ENCODE data around the gene SAMD4A.

The SAMD4A gene

GRCh38 chr14:54788701-54789100 lies 221.8 kb downstream of the SAMD4A start:
- TF ChIP-seq NFIC (IDR thresholded peaks at IDR 0.05) (no peak), EP300 (IDR thresholded peaks at IDR 0.05; ENCODE audit: borderline replicate concordance) (no peak), CREB1 (IDR thresholded peaks at IDR 0.05; ENCODE audit: low read depth) (no peak)

GRCh38 chr14:54789166-54789565 lies 222.2 kb downstream of the SAMD4A start:
- TF ChIP-seq RAD21 (IDR thresholded peaks at IDR 0.05; ENCODE audit: low read depth), result no peak

GRCh38 chr14:54789781-54790480 lies 223.0 kb downstream of the SAMD4A start:
- TF ChIP-seq TEAD4 (IDR thresholded peaks at IDR 0.05) (no peak), USF1 (IDR thresholded peaks at IDR 0.05) (no peak), RAD21 (IDR thresholded peaks at IDR 0.05; ENCODE audit: low read depth) (no peak), NFIC (IDR thresholded peaks at IDR 0.05) (no peak), YY1 (IDR thresholded peaks at IDR 0.05; ENCODE audit: low read depth) (no peak), CREB1 (IDR thresholded peaks at IDR 0.05; ENCODE audit: low read depth) (no peak), EGR1 (IDR thresholded peaks at IDR 0.05) (no peak), TCF12 (IDR thresholded peaks at IDR 0.05; ENCODE audit: low read depth) (no peak), EP300 (IDR thresholded peaks at IDR 0.05; ENCODE audit: borderline replicate concordance) (no peak), MAX (IDR thresholded peaks at IDR 0.05) (no peak), CEBPB (IDR thresholded peaks at IDR 0.05) (no peak), REST (IDR thresholded peaks at IDR 0.05; ENCODE audit: low read depth) (no peak), TAF1 (IDR thresholded peaks at IDR 0.05; ENCODE audit: low read depth) (no peak), FOXM1 (IDR thresholded peaks at IDR 0.05; ENCODE audit: borderline replicate concordance, low read depth) (no peak), ZBTB7A (IDR thresholded peaks at IDR 0.05; ENCODE audit: low read depth) (no peak)

- no peak for TF ChIP-seq REST (IDR thresholded peaks at IDR 0.05; ENCODE audit: low read depth)
- TF ChIP-seq CEBPB (IDR thresholded peaks at IDR 0.05), result no peak
- no peak for TF ChIP-seq USF1 (IDR thresholded peaks at IDR 0.05)
- TF ChIP-seq NFIC (IDR thresholded peaks at IDR 0.05), result no peak
- TF ChIP-seq CREB1 (IDR thresholded peaks at IDR 0.05; ENCODE audit: low read depth), result no peak
- TF ChIP-seq YY1 (IDR thresholded peaks at IDR 0.05; ENCODE audit: low read depth), result no peak
- no peak for TF ChIP-seq TAF1 (IDR thresholded peaks at IDR 0.05; ENCODE audit: low read depth)
- TF ChIP-seq MAX (IDR thresholded peaks at IDR 0.05), result no peak
- no peak for TF ChIP-seq RAD21 (IDR thresholded peaks at IDR 0.05; ENCODE audit: low read depth)
- TF ChIP-seq EP300 (IDR thresholded peaks at IDR 0.05; ENCODE audit: borderline replicate concordance), result no peak
- TF ChIP-seq TCF12 (IDR thresholded peaks at IDR 0.05; ENCODE audit: low read depth), result no peak
- no peak for TF ChIP-seq FOXM1 (IDR thresholded peaks at IDR 0.05; ENCODE audit: borderline replicate concordance, low read depth)
- TF ChIP-seq ZBTB7A (IDR thresholded peaks at IDR 0.05; ENCODE audit: low read depth), result no peak
- no peak for TF ChIP-seq EGR1 (IDR thresholded peaks at IDR 0.05)
- TF ChIP-seq TEAD4 (IDR thresholded peaks at IDR 0.05), result no peak
These were observed 224.1 kb downstream of the SAMD4A start for GRCh38 chr14:54791001-54791400.

GRCh38 chr14:54792288-54792687 lies 225.4 kb downstream of the SAMD4A start:
- no peak for TF ChIP-seq EGR1 (IDR thresholded peaks at IDR 0.05)
- TF ChIP-seq CREB1 (IDR thresholded peaks at IDR 0.05; ENCODE audit: low read depth), result no peak
- TF ChIP-seq EP300 (IDR thresholded peaks at IDR 0.05; ENCODE audit: borderline replicate concordance), result no peak
- TF ChIP-seq REST (IDR thresholded peaks at IDR 0.05; ENCODE audit: low read depth), result no peak
- TF ChIP-seq YY1 (IDR thresholded peaks at IDR 0.05; ENCODE audit: low read depth), result no peak
- no peak for TF ChIP-seq MAX (IDR thresholded peaks at IDR 0.05)
- no peak for TF ChIP-seq TCF12 (IDR thresholded peaks at IDR 0.05; ENCODE audit: low read depth)
- TF ChIP-seq FOXM1 (IDR thresholded peaks at IDR 0.05; ENCODE audit: borderline replicate concordance, low read depth), result no peak
- TF ChIP-seq CEBPB (IDR thresholded peaks at IDR 0.05), result no peak
- TF ChIP-seq USF1 (IDR thresholded peaks at IDR 0.05), result no peak
- no peak for TF ChIP-seq ZBTB7A (IDR thresholded peaks at IDR 0.05; ENCODE audit: low read depth)
- no peak for TF ChIP-seq TAF1 (IDR thresholded peaks at IDR 0.05; ENCODE audit: low read depth)
- TF ChIP-seq NFIC (IDR thresholded peaks at IDR 0.05), result no peak
- TF ChIP-seq RAD21 (IDR thresholded peaks at IDR 0.05; ENCODE audit: low read depth), result no peak
- no peak for TF ChIP-seq TEAD4 (IDR thresholded peaks at IDR 0.05)

Measured in Ishikawa (cell line).